Endometrial microvascular endothelial cells (primary cell): ENCODE measurements around the gene EGFLAM. TPM values are rescaled to one million over a fixed set of nuclear protein-coding genes. Genes with fewer than 3 reads are reported as not detected.
"Not testable (repeated sequence)": the region's sequence is repeated elsewhere in the genome, so short reads cannot be mapped to it uniquely, and the experiment has no call there.

ENCODE experiments used
- in situ Hi-C: cut with HindIII; loops from 2 replicates; pipeline ENCODE4 v1.10.0; 2017; ENCODE audit warnings: low sequenced_read_pairs, low pct_unique_long_range_greater_than_20kb; ENCODE audit errors: inconsistent ontology term
- total RNA-seq: library from RNA; depleted of rRNA; stranded (reverse); fragments of >200 nt; gene quantifications from one replicate; pipeline ENCODE4 v1.2.3, GENCODE V29; 2015; ENCODE audit errors: inconsistent ontology term

The EGFLAM gene
- total RNA-seq, 1 donor from 2014 or later = 0.46 TPM

DNA sequence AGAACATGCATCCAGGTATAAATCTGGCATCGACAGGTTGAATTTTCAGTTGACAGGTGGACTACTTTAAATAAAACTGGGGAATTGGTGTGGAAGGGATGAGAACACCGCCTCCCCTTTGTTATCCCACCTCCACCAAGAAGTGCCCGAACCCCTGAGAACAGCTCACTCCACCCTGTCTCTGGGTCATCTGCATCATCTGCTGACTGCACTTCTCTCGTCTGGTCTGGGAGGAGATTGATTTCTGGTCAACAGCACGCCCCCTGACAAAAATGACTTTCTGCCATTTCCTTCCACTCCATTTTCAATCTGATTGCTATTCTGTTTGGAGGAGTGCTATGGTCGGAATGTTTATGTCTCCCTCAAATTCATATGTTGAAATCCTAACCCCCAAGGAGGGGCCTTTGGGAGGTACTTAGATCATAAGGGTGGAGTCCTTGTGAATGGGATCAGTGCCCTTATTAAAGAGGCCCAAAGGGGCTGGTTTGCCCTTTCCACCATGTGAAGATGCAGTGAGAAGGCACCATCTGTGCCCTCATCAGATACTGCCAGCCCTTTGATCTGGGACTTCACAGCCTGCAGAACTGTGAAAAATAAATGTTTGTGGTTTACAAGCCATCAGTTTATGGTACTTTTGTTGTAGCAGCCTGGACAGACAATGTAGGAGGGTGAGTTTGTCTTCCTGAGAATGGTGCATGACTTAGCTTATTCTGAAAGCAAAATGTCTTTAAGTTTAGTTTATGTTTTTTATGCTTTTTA lies 145.7 kb downstream of the EGFLAM start:
- in situ Hi-C loops = no loop called here

DNA sequence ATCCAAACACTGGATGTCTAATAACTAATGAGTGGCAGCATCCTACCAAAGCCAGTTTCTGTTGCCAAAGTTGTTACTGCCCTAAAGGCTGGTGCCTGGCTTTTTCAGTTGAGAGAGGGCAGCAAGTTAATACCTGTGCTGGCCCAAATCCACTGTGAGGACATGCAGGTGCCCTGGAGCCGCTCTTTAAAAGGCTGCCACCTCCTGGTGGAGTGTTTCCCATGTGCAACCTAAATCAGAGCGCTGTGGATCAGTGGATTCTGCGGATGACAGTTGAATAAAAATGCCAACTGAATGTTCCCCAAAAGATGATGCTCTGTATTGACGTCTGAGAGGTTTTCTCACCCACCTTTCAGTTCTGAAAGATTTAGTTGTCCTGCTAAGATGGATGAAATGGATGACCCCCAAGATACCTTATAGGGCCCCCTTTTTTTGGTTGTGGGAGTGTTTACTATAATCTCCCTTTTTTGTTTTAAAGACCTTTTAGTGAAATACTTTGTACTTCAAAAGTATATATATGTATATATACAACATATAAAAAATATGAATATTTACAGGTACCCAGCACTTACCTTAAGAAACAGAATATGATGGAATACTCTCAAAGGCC lies 146.4 kb downstream of the EGFLAM start:
- in situ Hi-C loops = no loop called here

DNA sequence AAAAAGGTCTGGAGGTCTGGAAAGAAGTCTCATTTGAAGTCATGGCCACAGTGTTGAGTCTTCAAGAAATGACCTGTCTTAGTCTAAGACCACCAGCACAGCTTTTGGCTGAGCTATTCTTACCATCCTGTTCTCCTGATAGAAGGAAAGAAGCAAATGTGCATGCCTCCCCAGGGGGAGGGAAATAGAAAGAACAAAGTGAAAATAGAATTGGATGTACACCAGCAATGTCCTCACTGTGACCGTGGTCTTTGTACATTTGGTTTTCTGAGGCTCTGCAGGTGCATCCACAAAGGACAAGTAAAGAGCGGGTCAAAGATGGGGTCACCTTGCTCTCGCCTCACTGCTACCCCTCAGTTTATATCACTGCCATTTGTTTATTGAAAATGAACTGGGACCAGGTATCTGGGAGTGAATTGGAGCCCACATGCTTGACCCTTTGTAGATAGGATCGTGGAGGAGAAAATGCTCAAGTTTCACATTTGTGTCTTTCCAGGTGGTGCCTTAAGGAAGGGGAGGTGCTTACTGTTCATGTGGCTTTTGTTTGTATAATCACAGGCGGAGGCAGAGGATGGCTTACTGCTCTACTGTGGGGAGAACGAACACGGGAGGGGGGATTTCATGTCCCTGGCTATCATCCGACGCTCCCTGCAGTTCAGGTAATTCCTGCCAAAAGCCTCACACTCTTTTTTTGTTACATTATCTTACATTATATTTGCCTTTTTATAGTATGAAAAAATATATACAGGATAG lies 150.3 kb downstream of the EGFLAM start:
- in situ Hi-C loops = no loop called here

DNA sequence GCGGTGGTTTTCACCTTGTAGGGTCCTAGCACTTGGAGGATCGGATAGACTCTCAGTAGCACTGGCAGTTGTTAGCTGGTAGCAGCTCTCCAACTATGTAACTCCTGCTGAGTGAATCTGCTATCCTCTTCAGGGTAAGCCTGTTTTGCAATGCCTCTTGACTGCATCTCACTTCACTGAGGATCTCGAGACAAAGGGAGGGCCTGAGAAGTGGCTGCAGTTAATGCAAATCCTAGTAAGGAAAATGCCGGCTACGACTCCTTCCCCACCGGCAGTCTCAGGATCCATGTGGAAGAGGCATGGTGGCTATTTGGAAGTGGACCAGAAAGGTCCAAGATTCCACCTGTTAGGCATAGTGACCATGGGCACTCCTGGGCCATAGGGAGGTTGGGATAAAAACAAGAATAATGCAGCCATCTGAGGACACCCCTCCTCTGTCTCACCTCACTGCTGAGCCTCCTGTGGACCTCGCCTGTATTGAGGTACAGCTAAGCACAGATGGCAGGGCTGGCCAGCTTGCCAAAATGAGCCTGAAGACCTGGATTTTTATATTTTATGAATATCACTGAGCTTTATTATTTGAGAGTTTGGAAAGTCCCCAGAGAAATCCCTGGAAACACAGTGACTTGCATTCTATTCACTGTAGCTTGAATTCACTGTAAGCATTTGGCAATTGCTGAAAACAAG lies 152.1 kb downstream of the EGFLAM start:
- in situ Hi-C loops = no loop called here

DNA sequence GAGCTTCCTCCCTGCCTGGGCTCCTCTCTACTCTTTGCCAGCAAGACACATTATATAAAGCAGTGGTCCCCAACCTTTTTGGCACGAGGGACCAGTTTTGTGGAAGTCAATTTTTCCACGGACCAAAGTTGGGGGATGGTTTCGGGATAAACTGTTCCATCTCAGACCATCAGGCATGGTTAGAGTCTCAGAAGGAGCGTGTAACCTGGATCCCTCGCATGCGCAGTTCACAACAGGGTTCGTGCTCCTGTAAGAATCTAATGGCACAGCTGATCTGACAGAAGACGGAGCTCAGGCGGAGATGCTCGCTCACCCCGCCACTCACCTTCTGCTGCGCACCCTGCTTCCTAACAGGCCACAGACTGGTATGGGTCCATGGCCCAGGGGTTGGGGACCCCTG lies 155.3 kb downstream of the EGFLAM start:
- in situ Hi-C loops = no loop called here

DNA sequence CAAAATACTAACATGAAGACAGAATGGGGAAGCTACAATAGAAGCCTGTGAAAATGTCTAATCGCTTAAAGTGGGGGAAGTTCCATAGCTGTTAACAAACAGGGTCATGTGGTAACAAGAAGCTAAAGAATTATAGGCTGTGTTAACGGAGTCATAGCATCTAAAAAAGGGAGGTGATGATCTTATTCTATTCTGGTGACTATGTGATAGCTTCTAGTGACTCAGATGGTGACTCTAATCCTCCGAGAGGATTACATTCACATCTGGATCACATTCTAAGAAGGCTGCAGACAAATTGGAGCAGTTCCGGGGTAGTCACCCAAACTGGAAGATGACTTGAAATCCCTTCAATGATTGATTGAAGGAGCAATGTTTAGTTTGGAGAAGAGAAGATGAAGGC lies 156.0 kb downstream of the EGFLAM start:
- in situ Hi-C loops = no loop called here

DNA sequence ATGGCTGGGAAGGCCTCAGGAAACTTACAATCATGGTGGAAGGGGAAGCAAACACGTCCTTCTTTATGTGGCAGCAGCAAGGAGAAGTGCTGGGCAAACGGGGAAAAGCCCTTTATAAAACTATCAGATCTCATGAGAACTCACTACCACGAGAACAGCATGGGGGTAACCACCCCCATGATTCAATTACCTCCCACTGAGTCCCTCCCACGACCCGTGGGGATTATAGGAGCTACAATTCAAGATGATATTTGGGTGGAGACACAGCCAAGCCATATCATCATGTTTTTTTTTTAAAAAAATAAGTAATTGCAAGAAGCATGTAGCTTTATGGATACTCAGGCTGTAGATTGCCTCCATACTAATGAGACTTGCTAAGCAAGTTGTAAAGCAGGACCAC lies 157.4 kb downstream of the EGFLAM start:
- in situ Hi-C loops = not testable (repeated sequence)

DNA sequence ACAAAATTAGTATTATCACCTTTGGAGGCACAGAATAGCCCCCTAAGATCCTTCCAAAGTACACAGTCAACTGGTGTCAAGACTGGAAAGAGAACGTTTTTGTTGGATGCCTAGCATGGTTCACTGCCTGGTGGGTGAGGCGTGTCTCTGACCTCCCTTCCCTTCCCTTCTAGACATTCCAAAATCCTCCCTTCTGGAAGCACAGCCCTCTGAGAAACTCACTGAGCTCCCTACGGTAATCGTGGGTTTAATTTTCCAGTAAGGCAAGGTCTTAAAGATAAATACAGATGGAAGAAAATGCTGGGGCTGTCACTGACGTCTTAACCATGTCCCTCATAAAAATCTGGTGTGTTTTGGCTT lies 159.3 kb downstream of the EGFLAM start:
- in situ Hi-C loops = no loop called here

DNA sequence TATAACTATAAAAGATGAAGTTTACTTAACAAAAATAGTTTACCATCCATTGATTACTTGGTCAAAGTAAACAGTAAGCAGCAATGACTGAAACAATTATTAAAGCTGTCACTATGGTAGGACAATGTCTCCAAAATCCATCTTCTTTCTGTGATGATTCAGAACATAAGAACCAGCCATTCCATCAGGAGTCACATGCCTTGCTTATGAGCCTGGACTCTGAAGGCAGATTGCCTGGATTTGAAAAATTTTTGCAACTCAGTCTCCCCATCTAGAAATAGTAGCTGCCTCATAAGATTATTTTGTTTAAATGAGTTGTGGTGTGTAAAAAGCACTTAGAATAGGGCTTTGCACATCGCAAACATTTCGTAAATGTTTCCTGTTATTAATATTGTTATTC lies 161.9 kb downstream of the EGFLAM start:
- in situ Hi-C loops = no loop called here

DNA sequence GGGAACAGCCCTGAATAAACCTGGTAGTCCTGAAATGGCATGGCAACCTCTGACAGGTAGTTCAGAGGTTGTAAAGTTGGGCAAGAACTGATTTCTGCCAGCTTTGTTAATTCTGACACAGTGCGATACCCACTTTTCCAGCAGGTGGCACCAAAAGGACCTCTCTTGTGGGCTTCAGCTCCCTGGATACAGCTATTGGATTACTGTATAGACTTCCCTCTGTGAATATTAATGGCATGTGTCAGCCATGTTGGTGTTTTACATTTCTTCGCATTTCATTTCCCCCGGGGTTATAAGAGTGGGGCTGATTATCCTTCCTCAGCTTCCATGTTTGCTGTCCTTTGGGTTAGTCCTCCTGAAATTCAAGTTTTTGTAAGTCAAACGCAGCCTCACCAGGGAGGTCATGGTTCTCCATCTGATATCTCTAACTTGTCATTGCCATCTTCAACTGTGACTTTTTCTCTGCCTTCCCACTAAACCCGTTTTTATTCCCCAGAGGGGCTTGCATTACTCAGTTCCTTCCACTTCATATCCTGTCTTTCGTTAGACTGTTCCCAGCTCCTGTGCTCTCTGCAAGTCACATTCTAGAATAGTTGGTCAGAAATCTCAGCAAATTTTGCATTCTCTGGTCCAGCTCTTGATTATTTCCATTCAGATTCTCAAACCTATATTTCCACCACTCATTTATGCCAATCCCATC lies 162.5 kb downstream of the EGFLAM start:
- in situ Hi-C loops = no loop called here

DNA sequence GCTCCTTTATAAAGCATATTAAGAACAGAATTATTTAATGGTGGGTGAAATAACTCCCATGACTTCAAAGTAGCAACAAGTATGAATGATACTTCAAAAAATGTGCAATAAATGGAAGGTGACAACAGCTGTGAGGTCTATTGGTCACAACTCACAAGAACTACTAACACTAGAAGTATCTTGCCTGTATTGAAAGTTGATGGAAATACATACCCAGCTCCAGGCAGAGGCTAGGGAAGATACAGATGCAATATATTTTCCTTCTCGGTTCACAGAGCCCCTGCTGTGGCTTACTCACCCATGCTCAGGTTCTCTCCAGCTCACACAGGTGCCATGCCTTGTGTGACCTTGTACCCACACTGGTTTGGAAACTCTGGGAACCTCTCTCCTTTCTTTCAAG lies 164.3 kb downstream of the EGFLAM start:
- in situ Hi-C loops = no loop called here

DNA sequence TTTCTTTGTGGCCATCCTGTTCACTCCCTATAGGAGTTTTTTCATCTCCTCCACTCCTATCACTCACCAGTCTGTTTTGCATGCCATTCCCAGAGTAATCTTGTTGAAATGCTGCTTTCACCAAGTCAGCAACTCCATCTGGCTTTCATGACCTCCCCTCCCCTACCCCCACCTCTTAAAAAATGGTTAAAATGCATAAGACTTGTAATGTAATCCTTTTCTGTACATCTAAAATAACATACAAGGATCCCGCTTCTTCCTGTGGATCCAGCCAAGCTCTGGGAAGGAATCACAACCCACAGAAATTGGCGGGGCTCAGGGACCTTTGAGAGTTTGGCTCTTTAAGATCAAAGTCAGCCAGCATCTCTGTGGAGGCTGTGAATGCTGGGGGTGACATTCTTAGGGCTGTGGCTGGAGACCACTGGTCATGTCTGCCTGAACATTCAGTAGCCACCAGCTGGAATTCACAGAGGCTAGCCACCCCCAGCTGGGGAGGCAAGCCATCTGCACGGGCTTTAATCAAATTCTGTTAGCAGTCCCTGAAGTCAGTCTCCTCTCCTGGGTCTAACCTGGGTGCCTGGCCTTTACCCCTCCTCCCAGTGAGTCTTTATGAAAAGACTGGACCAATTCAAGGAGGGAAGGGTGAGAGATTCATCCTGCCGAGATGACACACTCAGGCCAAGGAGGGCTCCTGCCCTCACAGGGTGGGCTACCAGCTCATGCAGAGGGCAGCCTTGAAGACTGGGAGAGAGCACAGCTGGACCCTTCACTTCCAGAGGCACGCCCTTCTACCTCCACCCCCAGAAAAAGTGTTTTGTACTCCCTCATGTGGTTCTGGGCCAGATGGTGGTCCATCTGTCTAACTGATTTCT lies 165.2 kb downstream of the EGFLAM start:
- in situ Hi-C loops = no loop called here

DNA sequence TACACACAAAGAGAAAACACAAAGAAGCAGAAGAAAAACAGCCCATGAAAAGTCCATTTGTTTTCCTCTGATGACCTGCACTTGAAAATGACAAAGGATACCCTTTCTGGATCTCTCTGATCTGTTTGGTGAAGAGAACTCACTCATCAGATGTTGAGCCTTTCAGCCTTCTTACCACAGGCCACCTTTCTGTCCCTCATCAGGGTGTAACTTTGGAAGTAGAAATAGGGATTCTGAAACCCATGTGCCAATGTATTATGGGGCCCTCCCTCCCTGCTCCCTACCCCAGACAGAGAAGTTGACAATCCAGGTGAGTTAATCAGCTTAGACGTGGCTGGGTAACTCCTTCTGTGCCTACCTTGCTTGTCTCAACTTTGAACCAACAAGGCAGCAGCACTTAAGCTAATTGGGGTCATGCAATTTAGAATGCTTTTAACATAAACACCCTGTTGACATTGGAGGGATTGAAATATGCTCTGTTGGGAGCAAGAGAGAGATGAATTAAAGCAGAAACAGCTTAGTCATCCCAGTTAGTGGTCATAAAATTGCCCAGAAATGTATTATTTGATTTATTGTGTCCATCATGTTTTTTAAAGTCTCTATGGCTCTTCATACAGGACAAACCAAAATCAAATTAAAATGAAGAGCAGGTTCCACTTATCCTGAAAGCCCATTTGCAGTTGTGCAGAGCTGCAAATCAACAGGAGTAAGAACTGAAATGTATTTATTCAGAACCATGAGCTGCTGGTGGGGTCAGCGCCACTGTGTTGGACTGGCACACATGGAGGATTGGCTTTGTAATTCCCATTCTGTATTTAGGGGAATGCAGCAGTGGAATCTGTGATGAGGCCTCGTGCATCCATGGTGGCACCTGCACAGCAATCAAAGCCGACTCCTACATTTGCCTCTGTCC lies 166.0 kb downstream of the EGFLAM start:
- in situ Hi-C loops = no loop called here

DNA sequence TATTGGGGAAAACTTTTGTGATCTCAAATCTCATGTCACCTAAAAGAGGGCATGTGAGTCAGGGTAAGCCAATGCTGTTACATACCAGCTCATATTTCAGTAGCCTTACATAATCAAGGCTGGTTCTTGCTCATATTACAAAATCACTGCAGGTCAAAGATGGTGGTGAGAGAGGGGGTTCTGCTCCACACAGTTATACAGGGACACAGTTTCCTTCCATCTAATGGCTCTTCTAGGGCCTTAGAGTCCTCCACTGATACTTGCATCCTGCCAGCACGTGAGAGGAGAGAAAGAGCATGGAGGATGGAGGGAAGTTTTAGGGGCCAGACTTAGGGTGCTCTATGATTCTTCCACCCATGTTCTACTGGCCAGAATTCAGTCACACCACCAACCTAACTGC lies 168.1 kb downstream of the EGFLAM start:
- in situ Hi-C loops = no loop called here

DNA sequence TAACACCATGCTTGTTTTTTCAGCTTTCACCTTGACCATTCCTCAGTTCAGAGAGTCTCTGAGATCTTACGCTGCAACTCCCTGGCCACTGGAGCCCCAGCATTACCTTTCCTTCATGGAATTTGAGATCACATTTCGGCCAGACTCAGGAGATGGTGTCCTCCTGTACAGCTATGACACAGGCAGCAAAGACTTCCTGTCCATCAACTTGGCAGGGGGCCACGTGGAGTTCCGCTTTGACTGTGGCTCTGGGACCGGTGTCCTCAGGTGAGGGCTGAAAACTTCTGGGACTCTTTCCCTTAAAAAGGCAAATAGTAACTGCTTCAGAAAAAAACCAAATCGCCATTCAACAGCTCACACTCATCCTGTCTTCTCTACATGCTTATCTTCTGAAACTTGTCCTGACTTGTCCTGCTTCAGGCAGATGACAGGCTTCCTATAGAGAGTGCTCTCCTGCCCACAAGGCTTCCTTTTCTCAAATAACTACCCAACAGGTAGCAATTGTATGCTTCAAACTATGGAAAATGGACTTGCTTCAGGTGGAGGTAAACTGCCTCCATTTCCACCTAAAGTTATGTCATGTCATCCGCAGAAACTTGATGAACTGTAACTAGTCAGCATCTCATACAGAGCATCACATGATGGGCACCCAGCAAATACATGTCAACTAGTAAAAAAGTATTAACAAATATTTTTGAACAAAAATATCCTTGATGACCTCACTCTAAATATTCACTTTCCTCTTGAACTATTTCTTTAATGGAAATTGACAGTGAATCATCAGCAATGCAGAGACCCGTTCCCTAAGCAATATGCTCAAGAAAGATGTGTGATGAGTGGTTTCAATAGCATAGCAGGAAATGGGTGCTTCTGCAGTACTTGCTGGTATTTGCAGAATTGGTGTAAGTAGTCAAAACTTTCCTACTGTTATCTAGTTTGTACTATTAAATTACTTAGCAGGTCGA lies 168.9 kb downstream of the EGFLAM start:
- in situ Hi-C loops = no loop called here

DNA sequence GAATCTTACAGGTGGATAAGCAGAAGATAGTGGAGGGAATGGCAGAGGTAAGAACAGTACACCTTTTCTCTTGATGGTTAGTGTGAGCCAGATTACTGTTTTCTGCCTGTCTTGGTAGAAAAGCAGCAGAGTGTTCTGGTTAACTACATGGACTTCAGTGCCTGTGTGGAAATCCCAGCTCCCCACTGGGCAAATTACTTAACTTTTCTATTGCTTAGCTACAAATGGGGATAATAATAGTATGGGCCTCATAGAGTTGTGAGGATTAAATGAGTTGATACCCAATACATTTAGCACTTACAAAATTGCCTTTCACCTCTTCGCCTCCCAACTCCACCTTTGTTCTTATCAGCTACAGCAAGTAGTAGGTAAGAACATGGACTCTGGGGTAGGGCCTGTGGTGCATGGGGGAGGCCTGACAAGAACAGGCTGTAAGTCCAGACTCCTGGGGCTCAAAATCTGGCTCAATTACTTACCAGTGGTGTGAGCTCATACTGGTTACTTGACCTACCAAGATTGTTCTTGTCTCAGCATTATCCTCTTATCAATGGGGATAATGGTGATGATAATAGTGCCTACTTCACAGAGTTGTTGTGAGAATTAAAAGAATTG lies 173.0 kb downstream of the EGFLAM start:
- in situ Hi-C loops = loop anchor here (10.0 kb wide), 1 partner anchor 373 kb away; no protein-coding TSS in a partner anchor
